ENCODE measurements around the gene GCK. TPM values are rescaled to one million over a fixed set of nuclear protein-coding genes. Genes with fewer than 3 reads are reported as not detected.

The GCK gene
- total and polyA plus RNA-seq, 2 of the 13 experiments (the other 11 are each of a cell fraction or from before 2014, with no cell fraction given), result not detected

DNA sequence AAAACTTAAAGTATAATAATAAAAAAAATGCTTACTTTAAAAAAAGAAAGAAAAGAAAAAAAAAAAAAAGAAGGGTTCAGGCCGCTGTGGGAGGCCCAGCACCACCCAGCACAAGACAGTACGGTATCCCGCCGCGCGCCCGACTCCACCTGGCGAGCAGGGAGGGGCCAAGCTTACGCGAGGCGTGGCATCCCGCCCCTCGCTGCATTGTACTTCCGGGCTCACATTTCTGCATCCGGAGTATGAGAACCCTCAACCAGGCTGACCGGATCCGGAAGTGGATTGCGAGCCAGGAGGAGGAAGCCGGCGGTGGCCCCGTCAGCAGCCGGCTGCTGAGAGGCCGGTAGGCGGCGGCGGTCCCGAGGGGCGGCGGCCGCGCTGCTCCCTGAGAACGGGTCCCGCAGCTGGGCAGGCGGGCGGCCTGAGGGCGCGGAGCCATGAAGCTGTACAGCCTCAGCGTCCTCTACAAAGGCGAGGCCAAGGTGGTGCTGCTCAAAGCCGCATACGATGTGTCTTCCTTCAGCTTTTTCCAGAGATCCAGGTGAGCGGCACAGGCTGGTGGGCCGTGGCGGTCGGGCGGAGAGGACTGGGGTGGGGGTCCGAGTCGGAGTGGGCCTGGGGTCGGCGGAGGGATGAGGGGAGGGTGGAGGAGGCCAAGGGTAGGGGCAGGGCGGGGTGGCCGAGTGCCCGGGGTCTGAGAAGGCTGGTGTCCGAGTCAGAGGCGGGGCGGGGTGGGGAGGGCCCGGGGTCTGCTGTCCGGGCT lies 11.6 kb upstream of the GCK start, which contains the start of gene YKT6 (continued):
- peak; percentile 72; the same call in 1 of the 2 replicates for TF ChIP-seq ZHX2 (IDR thresholded peaks at IDR 0.05; ENCODE audit: low read depth)
- no peak for TF ChIP-seq ZHX2 (CRISPR knock-in tag; IDR thresholded peaks at IDR 0.05; ENCODE audit: borderline replicate concordance)
- TF ChIP-seq GABPB1 (CRISPR knock-in tag; IDR thresholded peaks at IDR 0.05), result peak; percentile 97
- no peak for TF ChIP-seq ZBTB14 (CRISPR knock-in tag; IDR thresholded peaks at IDR 0.05)
- no peak for TF ChIP-seq ZFP37 (CRISPR knock-in tag; IDR thresholded peaks at IDR 0.05; ENCODE audit: borderline replicate concordance)
- TF ChIP-seq SP5 (CRISPR knock-in tag; IDR thresholded peaks at IDR 0.05; ENCODE audit: borderline replicate concordance, low read depth), result peak; percentile 86
- TF ChIP-seq, protein P1, sequence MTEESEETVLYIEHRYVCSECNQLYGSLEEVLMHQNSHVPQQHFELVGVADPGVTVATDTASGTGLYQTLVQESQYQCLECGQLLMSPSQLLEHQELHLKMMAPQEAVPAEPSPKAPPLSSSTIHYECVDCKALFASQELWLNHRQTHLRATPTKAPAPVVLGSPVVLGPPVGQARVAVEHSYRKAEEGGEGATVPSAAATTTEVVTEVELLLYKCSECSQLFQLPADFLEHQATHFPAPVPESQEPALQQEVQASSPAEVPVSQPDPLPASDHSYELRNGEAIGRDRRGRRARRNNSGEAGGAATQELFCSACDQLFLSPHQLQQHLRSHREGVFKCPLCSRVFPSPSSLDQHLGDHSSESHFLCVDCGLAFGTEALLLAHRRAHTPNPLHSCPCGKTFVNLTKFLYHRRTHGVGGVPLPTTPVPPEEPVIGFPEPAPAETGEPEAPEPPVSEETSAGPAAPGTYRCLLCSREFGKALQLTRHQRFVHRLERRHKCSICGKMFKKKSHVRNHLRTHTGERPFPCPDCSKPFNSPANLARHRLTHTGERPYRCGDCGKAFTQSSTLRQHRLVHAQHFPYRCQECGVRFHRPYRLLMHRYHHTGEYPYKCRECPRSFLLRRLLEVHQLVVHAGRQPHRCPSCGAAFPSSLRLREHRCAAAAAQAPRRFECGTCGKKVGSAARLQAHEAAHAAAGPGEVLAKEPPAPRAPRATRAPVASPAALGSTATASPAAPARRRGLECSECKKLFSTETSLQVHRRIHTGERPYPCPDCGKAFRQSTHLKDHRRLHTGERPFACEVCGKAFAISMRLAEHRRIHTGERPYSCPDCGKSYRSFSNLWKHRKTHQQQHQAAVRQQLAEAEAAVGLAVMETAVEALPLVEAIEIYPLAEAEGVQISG (CRISPR knock-in tag; IDR thresholded peaks at IDR 0.05), result peak; percentile 94
- TF ChIP-seq TEF (CRISPR knock-in tag; IDR thresholded peaks at IDR 0.05), result no peak
- TF ChIP-seq ZNF333 (CRISPR knock-in tag; IDR thresholded peaks at IDR 0.05; ENCODE audit: borderline replicate concordance), result no peak
- peak; percentile 42 for TF ChIP-seq ZEB1 (IDR thresholded peaks at IDR 0.05; ENCODE audit: insufficient replicate concordance, low read depth)
- no peak for TF ChIP-seq CHD2 (IDR thresholded peaks at IDR 0.05; ENCODE audit: low read depth, low read length)
- TF ChIP-seq JUN (CRISPR knock-in tag; IDR thresholded peaks at IDR 0.05), result no peak
- TF ChIP-seq ZNF660 (CRISPR knock-in tag; IDR thresholded peaks at IDR 0.05; ENCODE audit: borderline replicate concordance, low read depth), result no peak
- no peak for TF ChIP-seq ZNF20 (CRISPR knock-in tag; IDR thresholded peaks at IDR 0.05)
- no peak for TF ChIP-seq ZNF670 (CRISPR knock-in tag; IDR thresholded peaks at IDR 0.05; ENCODE audit: borderline replicate concordance)
- no peak for TF ChIP-seq ZNF446 (CRISPR knock-in tag; IDR thresholded peaks at IDR 0.05)
- TF ChIP-seq HMGA1 (CRISPR knock-in tag; conservative IDR thresholded peaks at IDR 0.05), result no peak
- TF ChIP-seq ZNF703 (CRISPR knock-in tag; IDR thresholded peaks at IDR 0.05; ENCODE audit: borderline replicate concordance), result no peak

Data from HepG2 (cell line).